Ecto neural progenitor cell (in vitro differentiated cells): Measurements from ENCODE around the gene PLCL2.

Experiments
- DNase-seq: peaks from one replicate; pipeline ENCODE4 v3.0.0-alpha.2; 2018; ENCODE audit warnings: low spot score

PLCL2 gene

GRCh38 chr3:16866571-16866970, 18.2 kb upstream of the PLCL2 start:
- DNase-seq = no peak

DNA sequence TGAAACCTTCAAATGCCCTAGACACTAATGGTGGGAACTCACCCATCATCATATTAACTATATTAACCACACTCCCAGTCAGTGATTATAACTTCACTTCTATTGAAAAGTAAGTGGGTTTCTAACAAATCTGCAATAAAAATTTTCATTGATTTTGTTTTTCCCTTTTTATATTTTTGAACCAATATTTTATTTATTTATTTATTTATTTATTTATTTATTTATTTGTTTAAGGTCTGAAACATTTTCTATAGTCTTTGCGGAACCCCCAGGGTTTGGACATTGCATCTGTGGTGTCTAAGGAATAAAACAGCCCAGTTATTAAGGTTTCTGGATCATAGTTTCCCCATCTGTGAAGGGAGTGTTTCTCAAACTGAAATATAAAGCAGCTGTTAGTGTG, 16.2 kb upstream of the PLCL2 start:
- DNase-seq = no peak

GRCh38 chr3:16869261-16870005, 15.3 kb upstream of the PLCL2 start:
- no peak for DNase-seq

- no peak for DNase-seq
Measured at GRCh38 chr3:16871915-16872842, 12.6 kb upstream of the PLCL2 start.

DNA sequence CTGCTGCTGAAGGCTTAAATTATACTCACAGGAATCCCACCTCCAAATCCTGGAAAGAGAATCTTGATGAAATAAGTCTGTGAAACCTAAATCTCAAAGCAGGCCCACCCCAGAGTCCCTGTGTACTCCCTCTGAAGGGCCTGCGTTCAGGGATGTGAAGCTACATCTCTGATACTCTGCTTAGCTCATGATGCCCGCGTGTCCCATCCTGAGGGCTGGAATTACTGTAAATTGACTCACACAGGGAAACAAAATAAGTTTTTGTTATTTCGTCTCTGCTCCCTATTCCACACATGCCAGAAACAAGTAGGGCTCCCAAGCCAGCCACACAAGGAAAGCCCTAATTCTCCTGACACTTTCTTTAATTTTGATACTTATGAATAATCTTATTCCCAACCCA, 10.9 kb upstream of the PLCL2 start:
- DNase-seq = no peak

DNA sequence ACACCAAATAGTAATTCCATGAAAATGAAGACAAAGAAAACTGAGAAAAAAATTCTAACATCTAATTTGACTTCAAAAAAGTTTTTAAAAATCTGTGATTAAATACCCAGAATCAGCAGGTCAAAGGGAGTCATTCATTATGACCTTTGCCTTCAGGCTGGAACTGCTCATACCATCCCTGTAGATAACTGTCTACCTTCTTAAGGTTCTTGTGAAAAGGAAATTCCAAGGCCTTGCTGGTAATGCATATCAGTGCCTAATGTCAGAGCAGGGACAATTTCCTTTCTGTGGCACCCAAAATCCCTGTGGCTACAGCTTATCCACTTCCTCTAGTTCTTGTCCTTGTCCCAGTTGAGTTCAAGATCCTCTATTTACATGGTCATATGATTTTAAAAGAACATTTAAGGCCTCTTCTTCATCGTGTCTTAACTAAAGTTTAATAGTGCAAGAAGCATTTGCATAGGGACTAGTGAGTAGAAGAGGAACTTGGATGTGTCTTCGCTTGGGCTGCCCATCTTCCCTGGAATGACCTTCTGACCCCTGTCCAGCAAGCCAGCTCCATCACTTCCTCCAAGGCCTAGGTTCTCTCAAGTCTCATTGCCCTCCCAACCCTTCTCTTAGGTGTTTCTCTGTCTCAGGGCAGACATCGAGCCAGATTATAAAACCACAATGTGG, 8.7 kb upstream of the PLCL2 start:
- DNase-seq = no peak

- DNase-seq = no peak
Measured at GRCh38 chr3:16877505-16877904, 7.2 kb upstream of the PLCL2 start.

DNA sequence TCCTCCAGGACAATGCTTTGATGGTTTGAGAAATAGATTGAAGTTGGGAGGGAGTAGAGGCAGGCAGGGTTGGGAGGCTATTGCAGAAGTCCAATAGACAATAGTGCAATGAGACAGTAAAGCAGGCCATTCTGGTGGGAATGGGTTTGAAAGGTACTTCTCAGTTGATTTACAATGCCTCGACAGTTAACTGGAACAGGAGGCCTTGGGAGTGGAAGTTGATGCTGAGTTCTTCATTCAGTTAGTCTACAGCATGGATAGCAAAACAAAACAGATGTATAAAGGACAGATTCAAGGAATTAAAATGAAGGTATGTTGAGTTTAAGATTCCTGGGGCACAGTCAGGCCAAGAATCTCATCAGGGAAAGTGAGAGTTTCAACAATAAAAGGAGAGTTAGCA, 6.8 kb upstream of the PLCL2 start:
- DNase-seq = no peak

DNA sequence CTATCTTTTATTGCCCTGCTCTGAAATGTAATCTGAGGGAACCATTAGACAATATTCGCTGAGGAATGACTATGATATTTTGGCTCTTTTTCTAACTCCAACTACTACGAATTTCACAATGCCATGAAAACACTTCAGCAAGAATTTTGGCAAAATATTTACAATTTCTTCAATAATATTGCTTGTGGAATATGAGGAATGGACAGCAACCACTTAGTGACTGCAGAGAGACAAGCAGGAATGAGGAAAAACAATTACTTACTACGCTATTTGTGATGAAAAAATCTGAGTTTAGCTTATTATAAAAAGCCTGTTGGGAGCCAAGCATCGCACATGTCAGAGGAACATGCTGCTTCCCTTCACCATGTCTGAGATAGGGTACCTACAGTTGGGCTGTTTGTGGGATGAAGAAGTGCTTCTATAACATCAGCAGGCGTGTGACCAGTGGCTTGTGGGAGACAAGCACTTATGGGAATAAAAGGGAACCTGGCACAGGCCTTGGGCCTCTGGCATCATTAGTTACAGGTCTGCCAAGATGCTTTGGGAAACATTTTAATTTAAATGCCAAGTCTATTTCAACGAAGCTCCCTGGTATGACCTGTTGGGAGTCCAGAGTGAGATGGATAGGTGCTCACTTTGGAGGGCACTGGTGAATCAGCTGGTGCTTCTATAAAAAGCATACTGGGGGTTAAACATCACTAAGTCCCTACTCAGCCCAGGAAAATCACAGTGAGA, 2.7 kb upstream of the PLCL2 start:
- DNase-seq = no peak

GRCh38 chr3:16883057-16883722, 1.6 kb upstream of the PLCL2 start:
- DNase-seq = no peak

DNA sequence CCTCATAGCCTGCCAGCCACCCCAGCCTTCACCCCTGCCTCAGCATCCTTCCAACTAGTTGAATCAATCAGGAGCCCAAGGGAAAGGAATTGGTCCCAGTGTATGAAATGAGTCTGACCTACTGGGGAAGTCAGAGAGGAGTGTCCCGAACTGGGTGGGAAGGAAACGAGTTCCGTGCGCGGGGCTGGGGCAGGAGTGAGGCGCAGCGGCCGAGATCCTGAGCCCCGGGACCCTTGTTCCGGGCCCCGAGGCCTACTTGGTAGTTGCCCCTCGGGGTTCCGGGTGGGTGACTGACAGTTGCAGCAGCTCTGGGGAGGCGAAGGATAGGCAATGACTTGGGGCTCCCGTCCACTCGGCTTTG, 1.1 kb upstream of the PLCL2 start:
- no peak for DNase-seq

GRCh38 chr3:16884084-16884747, 539 bp upstream of the PLCL2 start:
- DNase-seq = peak; percentile 88

GRCh38 chr3:16885593-16886302, 993 bp downstream of the PLCL2 start:
- DNase-seq = no peak

DNA sequence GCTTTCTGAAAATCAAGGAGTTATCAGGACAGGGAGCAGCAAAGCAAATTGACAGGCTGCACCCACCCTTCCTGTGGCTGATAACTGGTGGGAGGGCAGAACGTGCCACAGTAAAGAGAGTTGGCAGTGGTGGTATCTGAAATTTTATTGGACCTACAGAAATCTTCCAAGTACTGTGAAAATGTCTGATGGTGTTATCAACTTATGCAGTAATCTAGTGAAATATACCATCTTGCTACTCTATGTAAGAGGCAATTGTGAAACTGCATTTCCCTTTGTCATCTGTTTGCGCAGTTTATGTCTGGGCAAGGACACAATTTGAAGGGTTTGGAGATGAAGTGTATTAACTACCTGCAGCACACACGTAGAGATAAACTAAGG, 1.5 kb downstream of the PLCL2 start:
- DNase-seq = no peak

- no peak for DNase-seq
Measured at GRCh38 chr3:16887130-16887529, 2.4 kb downstream of the PLCL2 start.

DNA sequence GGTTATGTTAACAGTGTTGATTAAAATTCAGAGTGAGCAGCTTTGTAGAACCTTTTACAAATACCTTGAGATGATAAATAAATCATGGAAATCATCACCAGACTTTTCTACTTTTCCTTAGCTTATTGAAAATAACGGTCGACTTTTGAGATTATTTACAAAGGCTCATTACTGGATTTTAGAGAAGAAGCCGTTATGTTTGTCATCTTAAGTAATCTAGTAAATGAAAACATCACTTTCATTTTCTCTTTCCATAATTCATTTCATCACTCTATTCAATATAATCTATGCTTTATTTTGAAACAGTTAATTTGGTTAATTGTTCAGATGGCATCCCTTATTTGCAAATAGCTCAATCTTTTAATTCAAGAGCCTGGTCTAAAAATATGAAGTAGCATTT, 3.6 kb downstream of the PLCL2 start:
- DNase-seq = no peak

DNA sequence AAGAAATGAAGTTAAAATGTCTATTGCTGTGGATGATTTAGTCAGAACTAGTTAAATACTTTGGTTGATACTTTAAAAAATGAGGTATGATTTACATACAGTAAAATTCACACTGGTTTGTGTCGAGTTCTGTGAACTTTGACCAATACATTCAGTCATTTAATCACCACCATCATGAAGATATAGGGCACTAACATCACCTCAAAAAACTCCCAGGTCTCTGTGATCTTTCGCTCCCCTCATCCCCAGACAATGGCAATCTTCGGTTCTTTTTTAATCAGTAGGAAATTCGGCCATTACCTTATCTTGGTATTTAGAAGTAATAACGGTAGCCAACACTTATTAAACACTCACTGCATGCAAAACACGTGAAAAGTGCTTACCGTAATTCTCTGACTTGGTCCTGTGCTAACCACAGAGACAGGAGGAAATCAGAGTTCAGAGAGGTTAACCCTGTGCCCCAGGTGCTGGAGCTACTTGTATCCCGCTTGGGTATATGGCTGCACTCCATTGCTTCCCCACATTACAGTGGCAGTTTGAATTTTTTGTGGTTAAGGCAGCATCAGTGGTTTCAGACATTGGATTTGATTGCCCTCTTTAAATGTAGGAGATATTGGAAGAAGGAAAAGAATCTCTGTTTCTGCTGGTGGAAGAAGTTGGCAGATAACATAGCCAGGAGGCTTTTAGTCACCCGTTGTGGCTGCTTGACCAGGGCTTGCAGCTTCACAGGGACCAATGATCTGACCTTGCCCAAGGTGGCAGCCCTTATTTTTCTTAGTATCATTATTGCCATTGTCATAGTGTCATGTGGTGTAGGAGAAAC, 4.2 kb downstream of the PLCL2 start:
- no peak for DNase-seq

- no peak for DNase-seq
Measured at GRCh38 chr3:16890597-16891333, 6.0 kb downstream of the PLCL2 start.
